Measurements from ENCODE around the gene MGAT3. TPM values are rescaled to one million over a fixed set of nuclear protein-coding genes. Genes with fewer than 3 reads are reported as not detected.

Gene MGAT3
- total RNA-seq, 1 donor from 2014 or later = 3.2 TPM

- Histone ChIP-seq H3K27ac (replicated peaks) (peak overlapping the region; percentile 65), H3K4me3 (no peak overlapping the region), H3K36me3 (peaks cover 17% of the 10 kb centered on the region), H3K27me3 (ENCODE audit: low read depth) (no peaks in the 10 kb centered on the region), H3K4me1 (peaks cover 59% of the 10 kb centered on the region), H3K9me3 (replicated peaks) (no peaks in the 10 kb centered on the region)
- DNase-seq = peak; percentile 52
- TF ChIP-seq CTCF (IDR thresholded peaks at IDR 0.05; ENCODE audit: borderline replicate concordance) = no peak
- intact Hi-C loops (cut with micrococcal nuclease) = no loop called here
Measured at GRCh38 chr22:39434243-39434653, 22.6 kb upstream of the MGAT3 start.

- no peak for TF ChIP-seq CTCF (IDR thresholded peaks at IDR 0.05; ENCODE audit: borderline replicate concordance)
- peaks cover 14% of the 10 kb centered on the region for H3K36me3 ChIP-seq
- peaks cover 2% of the 10 kb centered on the region for H3K27me3 ChIP-seq (ENCODE audit: low read depth)
- no peak overlapping the region for H3K4me3 ChIP-seq
- peak overlapping the region; percentile 65 for H3K27ac ChIP-seq (replicated peaks)
- no peak for DNase-seq
- no peaks in the 10 kb centered on the region for H3K9me3 ChIP-seq (replicated peaks)
- peaks cover 57% of the 10 kb centered on the region for H3K4me1 ChIP-seq
- intact Hi-C loops (cut with micrococcal nuclease) = no loop called here
Measured at GRCh38 chr22:39434721-39435120, 22.1 kb upstream of the MGAT3 start.

- H3K4me3 ChIP-seq = no peak overlapping the region
- H3K4me1 ChIP-seq = peaks cover 48% of the 10 kb centered on the region
- no peak for TF ChIP-seq CTCF (IDR thresholded peaks at IDR 0.05; ENCODE audit: borderline replicate concordance)
- no peak for DNase-seq
- peaks cover 11% of the 10 kb centered on the region for H3K27me3 ChIP-seq (ENCODE audit: low read depth)
- no peaks in the 10 kb centered on the region for H3K9me3 ChIP-seq (replicated peaks)
- H3K27ac ChIP-seq (replicated peaks) = no peak overlapping the region
- H3K36me3 ChIP-seq = peaks cover 6% of the 10 kb centered on the region
- intact Hi-C loops (cut with micrococcal nuclease) = no loop called here
Measured at GRCh38 chr22:39435616-39436015, 21.2 kb upstream of the MGAT3 start.

GRCh38 chr22:39437791-39438704 is 18.8 kb upstream of the MGAT3 start:
- Histone ChIP-seq H3K36me3 (peaks cover under 1% of the 10 kb centered on the region), H3K9me3 (replicated peaks) (no peaks in the 10 kb centered on the region), H3K4me1 (peaks cover 25% of the 10 kb centered on the region), H3K27ac (replicated peaks) (peak overlapping the region; percentile 45), H3K27me3 (ENCODE audit: low read depth) (peaks cover 35% of the 10 kb centered on the region), H3K4me3 (peak overlapping the region; percentile 52)
- intact Hi-C loops (cut with micrococcal nuclease) = no loop called here
- TF ChIP-seq CTCF (IDR thresholded peaks at IDR 0.05; ENCODE audit: borderline replicate concordance) = no peak
- DNase-seq = no peak

GRCh38 chr22:39439170-39439569 is 17.6 kb upstream of the MGAT3 start:
- Histone ChIP-seq H3K27me3 (ENCODE audit: low read depth) (peaks cover 43% of the 10 kb centered on the region), H3K4me1 (peaks cover 22% of the 10 kb centered on the region), H3K9me3 (replicated peaks) (no peaks in the 10 kb centered on the region), H3K4me3 (no peak overlapping the region), H3K27ac (replicated peaks) (no peak overlapping the region), H3K36me3 (no peaks in the 10 kb centered on the region)
- intact Hi-C loops (cut with micrococcal nuclease) = no loop called here
- TF ChIP-seq CTCF (IDR thresholded peaks at IDR 0.05; ENCODE audit: borderline replicate concordance) = no peak
- no peak for DNase-seq

Measured in left ventricle myocardium inferior (tissue), 1 donor.